ENCODE results near the gene TXLNA. TPM values are rescaled to one million over a fixed set of nuclear protein-coding genes. Genes with fewer than 3 reads are reported as not detected.

Gene TXLNA
- polyA plus RNA-seq, 6 donors from 2014 or later: 12.0 to 29.8 (median 20.6) TPM

DNA sequence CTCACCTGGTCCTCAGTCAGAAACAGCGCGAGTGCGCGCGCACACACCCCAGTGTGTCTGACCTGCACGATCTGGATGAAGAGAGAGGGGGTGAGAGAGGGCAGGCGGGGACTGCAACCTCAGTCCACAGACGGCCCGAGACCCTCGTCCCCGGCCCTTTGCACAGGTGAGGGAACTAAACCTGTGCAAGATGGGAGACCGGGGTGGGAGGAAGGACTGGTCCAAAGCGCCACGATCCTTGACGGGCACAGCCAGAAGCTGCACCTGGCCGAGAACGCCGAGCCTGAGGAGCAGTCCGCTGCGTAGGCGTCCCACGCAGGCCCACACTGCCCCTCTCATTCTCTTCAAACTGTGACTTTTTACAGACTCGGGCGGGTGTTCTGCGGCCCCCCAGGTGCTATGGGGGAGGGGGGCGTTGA, 25.5 kb downstream of the TXLNA start:
- Mint-ChIP-seq H3K27me3 (no peaks in the 10 kb centered on the region), H3K27ac (peak overlapping the region in 4 of 6 donors; percentile 68 to 97 (median 94)), H3K9me3 (no peaks in the 10 kb centered on the region), H3K4me3 (peak overlapping the region in 7 of 8 donors; percentile 87 to 93 (median 90)), H3K4me1 (peaks cover 48 to 83% (median 79%) of the 10 kb centered on the region in 3 donors), H3K36me3 (no peaks in the 10 kb centered on the region)
- DNase-seq (no peak), ATAC-seq (ENCODE audit: low read depth in 2 of 2) (no peak)

GRCh38 chr1:32205401-32206370, 26.2 kb downstream of the TXLNA start, which contains the start of gene IQCC:
Gene IQCC (plus strand): TSS chr1:32205671. CDS start chr1:32205682, 11 bp downstream.
- Mint-ChIP-seq H3K27ac (peak within 1 kb of the TSS; percentile 83 to 97 (median 92)), H3K9me3 (no peaks in the 10 kb centered on the region), H3K36me3 (no peaks in the 10 kb centered on the region), H3K27me3 (no peaks in the 10 kb centered on the region), H3K4me1 (peaks cover 43 to 77% (median 71%) of the 10 kb centered on the region in 3 donors), H3K4me3 (peak within 1 kb of the TSS; percentile 87 to 93 (median 90))
- ATAC-seq (ENCODE audit: low read depth in 2 of 2) (peak; percentile 62 to 66), DNase-seq (peak; percentile 84)

GRCh38 chr1:32208469-32208868, 29.0 kb downstream of the TXLNA start:
- Mint-ChIP-seq H3K27me3 (no peaks in the 10 kb centered on the region), H3K27ac (peak overlapping the region; percentile 42 to 97 (median 72)), H3K4me3 (peak overlapping the region in 7 of 8 donors; percentile 9 to 72 (median 20)), H3K36me3 (no peaks in the 10 kb centered on the region), H3K4me1 (peaks cover 28 to 61% (median 55%) of the 10 kb centered on the region in 3 donors), H3K9me3 (no peaks in the 10 kb centered on the region)
- DNase-seq (peak; percentile 39), ATAC-seq (ENCODE audit: low read depth in 2 of 2) (peak; percentile 52 to 54)

GRCh38 chr1:32208891-32209328, 29.4 kb downstream of the TXLNA start, which contains the start of gene DCDC2B:
Gene DCDC2B (plus strand): TSS chr1:32209089. CDS start chr1:32209094, 5 bp downstream.
- Mint-ChIP-seq H3K36me3 (no peaks in the 10 kb centered on the region), H3K4me1 (peaks cover 26 to 59% (median 52%) of the 10 kb centered on the region in 3 donors), H3K27me3 (no peaks in the 10 kb centered on the region), H3K27ac (peak within 1 kb of the TSS; percentile 42 to 97 (median 72)), H3K9me3 (no peaks in the 10 kb centered on the region), H3K4me3 (peak within 1 kb of the TSS; percentile 12 to 72 (median 36))
- no peak for DNase-seq
- peak in 1 of 2 donors; percentile 4 for ATAC-seq (ENCODE audit: low read depth in 2 of 2)

DNA sequence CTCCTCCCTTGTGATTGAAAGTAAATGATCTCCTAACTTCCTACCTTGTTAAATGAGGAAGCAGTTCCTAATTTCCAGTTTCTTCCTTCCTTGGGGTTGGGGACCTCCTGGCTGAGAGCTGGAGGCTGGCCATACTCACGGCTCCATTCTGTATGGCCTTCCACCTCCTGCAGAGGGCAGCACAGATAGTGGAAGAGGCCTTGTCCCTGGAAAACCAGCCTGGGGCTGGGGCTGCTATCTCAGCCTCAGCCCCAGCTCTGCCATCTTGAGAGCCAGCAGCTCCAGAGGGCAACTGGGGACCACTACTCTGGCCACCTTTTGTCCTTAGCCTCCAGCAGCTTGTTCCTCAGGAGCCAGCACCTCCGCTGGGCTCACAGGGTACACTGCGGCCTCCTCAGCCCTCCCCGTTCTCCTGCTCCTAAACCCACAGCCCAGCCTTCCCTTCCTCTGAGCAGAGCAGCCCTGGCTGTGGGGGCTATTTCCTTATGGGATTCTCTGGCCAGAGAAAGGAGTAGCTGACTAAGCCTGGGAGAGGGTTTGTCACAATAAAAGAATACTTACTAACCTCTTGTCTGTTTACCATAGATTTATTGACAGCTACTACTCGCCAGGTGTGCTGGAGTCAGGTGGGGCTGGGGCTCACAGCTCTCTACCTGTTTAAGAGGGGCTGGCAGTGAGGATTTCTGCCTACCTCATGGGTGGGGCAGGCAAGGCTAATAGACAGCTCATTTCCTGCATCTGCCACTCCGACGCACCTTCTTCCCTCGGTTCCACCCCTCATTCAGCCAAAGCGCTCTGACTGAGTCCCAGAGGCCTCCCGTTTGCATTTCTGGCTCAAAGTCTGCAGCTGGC, 36.4 kb downstream of the TXLNA start:
- H3K36me3 Mint-ChIP-seq: no peaks in the 10 kb centered on the region
- no peaks in the 10 kb centered on the region for H3K9me3 Mint-ChIP-seq
- DNase-seq (peak; percentile 38), ATAC-seq (ENCODE audit: low read depth in 2 of 2) (peak; percentile 76 to 90)
- no peaks in the 10 kb centered on the region for H3K27me3 Mint-ChIP-seq
- no peak overlapping the region for H3K4me3 Mint-ChIP-seq
- peaks cover 9 to 19% (median 14%) of the 10 kb centered on the region in 3 donors for H3K4me1 Mint-ChIP-seq
- H3K27ac Mint-ChIP-seq: peak overlapping the region in 1 of 6 donors; percentile 19

GRCh38 chr1:32216566-32216965, 37.1 kb downstream of the TXLNA start:
- no peak overlapping the region for H3K27ac Mint-ChIP-seq
- DNase-seq (no peak), ATAC-seq (ENCODE audit: low read depth in 2 of 2) (no peak)
- H3K4me3 Mint-ChIP-seq: peak overlapping the region in 1 of 8 donors; percentile 21
- H3K9me3 Mint-ChIP-seq: no peaks in the 10 kb centered on the region
- H3K36me3 Mint-ChIP-seq: no peaks in the 10 kb centered on the region
- no peaks in the 10 kb centered on the region for H3K27me3 Mint-ChIP-seq
- H3K4me1 Mint-ChIP-seq: peaks cover 15 to 26% (median 21%) of the 10 kb centered on the region in 3 donors

DNA sequence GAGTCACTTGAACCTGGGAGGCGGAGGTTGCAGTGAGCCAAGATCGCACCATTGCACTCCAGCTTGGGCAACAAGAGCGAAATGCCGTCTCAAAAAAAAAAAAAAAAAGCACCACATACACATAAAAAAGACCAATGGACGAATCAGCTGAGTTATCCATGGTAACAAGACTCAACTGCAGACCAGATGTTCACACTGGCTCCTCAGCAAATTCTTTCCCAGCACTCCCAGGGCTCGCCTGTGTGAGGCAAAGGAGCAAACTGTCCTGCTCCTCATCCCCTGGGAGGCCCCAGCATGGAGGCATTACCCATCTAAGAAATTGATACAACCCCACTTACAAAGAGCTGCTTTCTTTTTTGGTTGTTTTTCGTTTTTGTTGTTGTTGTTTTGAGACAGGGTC, 39.5 kb downstream of the TXLNA start:
- Mint-ChIP-seq H3K9me3 (no peaks in the 10 kb centered on the region), H3K4me3 (peak overlapping the region in 1 of 8 donors; percentile 99), H3K4me1 (peaks cover 27 to 45% (median 45%) of the 10 kb centered on the region in 3 donors), H3K27ac (peak overlapping the region in 3 of 6 donors; percentile 30 to 82 (median 49)), H3K27me3 (no peaks in the 10 kb centered on the region), H3K36me3 (no peaks in the 10 kb centered on the region)
- no peak for ATAC-seq (ENCODE audit: low read depth in 2 of 2)
- no peak for DNase-seq

DNA sequence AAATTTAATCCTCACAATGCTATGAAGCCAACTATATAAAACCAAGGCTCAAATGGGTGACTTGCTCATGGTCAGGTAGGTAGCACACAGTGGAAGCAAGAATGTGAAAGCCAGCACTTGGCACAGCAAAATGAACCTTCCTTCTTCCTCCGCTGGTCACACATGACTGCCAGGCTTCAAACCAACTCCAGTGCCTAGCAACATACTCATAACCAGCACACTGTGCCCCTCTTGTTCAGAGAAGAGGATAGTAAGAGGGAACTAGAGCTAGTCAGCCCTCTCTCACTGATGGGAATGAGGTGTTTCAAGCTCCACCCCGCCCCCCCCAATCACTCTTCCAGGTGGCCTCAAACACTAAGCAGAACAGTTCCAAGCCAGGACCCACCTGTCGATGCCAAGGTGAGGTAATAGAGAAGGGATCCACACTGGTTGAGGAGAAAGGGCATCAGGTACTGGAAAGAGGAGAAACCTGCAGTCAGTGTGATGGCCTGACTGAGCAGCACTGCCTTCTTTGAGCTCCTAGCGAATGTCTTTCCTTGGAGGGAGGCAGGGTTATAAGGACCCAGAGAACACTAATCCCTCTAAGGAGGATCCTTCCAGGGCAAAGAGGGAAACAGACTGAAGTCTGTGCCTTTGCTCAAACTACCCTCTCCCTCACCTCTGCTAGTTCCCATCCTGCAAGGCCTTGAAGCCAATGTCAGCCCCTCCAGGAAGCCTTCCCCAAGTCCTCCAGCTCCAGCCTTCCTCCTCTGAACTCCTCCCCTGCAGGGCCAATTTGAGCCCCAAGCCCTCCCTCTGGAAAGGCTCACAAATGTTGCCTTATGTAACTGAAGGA, 41.5 kb downstream of the TXLNA start:
- Mint-ChIP-seq H3K4me3 (peak overlapping the region; percentile 93 to 99 (median 98)), H3K9me3 (no peaks in the 10 kb centered on the region), H3K27me3 (no peaks in the 10 kb centered on the region), H3K27ac (peak overlapping the region in 5 of 6 donors; percentile 85 to 99 (median 97)), H3K4me1 (peaks cover 29 to 54% (median 39%) of the 10 kb centered on the region in 3 donors), H3K36me3 (peaks cover 0 to 4% of the 10 kb centered on the region in 2 donors)
- ATAC-seq (ENCODE audit: low read depth in 2 of 2): peak; percentile 41 to 43
- DNase-seq: no peak

DNA sequence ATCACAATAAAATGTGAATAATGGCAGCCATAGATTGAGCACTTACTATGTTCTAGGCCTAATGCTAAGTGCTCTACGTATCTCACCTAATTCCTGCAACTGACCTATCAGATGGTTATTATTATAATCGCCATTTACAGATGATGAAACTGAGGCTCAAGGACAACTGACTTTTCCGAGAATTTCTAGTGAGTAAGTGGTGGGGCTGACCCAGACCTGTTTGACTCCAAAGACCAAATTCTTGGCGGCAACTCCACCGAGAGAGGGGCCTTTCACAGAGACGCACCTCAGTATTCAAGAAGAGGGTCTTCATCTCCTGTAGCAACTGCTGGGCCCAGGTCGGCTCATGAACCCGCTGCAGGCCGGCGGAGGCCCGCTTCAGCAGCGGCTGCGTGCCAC, 42.1 kb downstream of the TXLNA start:
- ATAC-seq (ENCODE audit: low read depth in 2 of 2) (no peak), DNase-seq (no peak)
- Mint-ChIP-seq H3K36me3 (peaks cover 0 to 4% of the 10 kb centered on the region in 2 donors), H3K9me3 (no peaks in the 10 kb centered on the region), H3K4me3 (peak overlapping the region; percentile 93 to 99 (median 98)), H3K4me1 (peaks cover 29 to 54% (median 39%) of the 10 kb centered on the region in 3 donors), H3K27me3 (no peaks in the 10 kb centered on the region), H3K27ac (peak overlapping the region in 5 of 6 donors; percentile 52 to 99 (median 99))

DNA sequence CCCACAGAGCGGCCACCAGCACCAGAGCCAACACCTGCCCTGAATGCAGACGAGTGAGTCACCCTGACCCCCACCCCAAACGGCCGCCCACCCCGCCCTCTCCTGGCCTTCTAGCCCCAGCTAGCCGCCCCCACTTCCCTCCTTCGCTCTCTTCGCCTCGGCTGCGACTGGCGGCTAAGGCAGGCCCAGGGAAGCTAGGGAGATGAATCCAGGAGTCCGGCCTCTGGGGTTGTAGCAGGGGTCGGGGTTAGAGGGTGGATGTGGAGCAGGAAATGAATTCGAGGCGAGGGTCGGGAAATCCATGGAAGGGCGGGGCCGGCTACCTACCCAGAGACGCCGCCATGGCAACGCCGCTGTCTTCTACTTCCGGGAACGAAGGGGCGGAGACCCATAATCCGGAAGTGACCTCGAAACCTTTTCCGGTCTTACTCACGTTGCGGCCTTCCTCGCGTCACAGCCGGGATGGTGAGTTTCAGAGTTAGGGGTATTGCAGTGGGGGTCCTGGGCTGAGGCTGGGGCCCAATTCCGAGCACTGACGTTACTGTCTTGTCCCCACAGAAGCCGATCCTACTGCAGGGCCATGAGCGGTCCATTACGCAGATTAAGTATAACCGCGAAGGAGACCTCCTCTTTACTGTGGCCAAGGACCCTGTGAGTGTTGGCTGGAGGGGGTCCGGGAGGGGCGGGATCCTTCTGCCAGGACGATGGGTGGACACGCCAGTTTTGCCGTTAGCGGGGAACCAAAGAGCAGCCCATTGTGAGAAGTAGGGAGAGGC, 42.7 kb downstream of the TXLNA start, which contains the start of the genes EIF3I and TMEM234:
EIF3I (plus strand) TSS at position 428 of the 776 bp plus-strand sequence; CDS start at position 463, 35 bp downstream.
TMEM234 (minus strand) TSS at position 374 of the 776 bp plus-strand sequence; CDS start at position 343, 31 bp downstream.
- Mint-ChIP-seq H3K4me3 (peak within 1 kb of the TSS; percentile 93 to 99 (median 98)), H3K27me3 (no peaks in the 10 kb centered on the region), H3K9me3 (no peaks in the 10 kb centered on the region), H3K27ac (peak within 1 kb of the TSS; percentile 97 to 99 (median 99)), H3K36me3 (peaks cover 0 to 4% of the 10 kb centered on the region in 2 donors), H3K4me1 (peaks cover 29 to 54% (median 39%) of the 10 kb centered on the region in 3 donors)
- ATAC-seq (ENCODE audit: low read depth in 2 of 2): peak; percentile 93 to 94
- DNase-seq: peak; percentile 88

DNA sequence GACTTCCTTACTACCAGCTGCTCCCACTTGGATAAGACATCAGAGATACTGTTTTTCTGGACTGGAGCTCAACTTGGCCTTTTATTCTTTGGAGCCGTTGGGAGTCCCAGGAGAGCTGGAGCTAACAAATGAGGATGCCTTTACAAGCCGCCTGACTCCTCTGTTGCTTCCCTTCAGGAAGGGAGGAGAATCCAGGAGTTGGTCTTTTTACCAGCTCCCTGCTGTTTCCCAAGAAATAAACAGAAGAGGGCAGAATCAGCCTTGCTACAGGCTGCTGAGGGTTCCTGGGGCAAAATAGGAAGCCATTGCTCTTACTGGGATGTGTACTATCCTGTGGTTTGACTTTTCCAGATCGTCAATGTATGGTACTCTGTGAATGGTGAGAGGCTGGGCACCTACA, 44.2 kb downstream of the TXLNA start:
- Mint-ChIP-seq H3K36me3 (peaks cover 4 to 12% of the 10 kb centered on the region in 2 donors), H3K4me3 (peak overlapping the region; percentile 60 to 99 (median 98)), H3K9me3 (no peaks in the 10 kb centered on the region), H3K27me3 (no peaks in the 10 kb centered on the region), H3K4me1 (peaks cover 34 to 55% (median 47%) of the 10 kb centered on the region in 3 donors), H3K27ac (peak overlapping the region; percentile 54 to 99 (median 85))
- DNase-seq (no peak), ATAC-seq (ENCODE audit: low read depth in 2 of 2) (no peak)

All from naive B cell (primary cell).